NCI-H187 treated with DMSO at 0.1 percent for 48 hours (cell line): ENCODE results near the gene CLASP1.
"Not testable (repeated sequence)": the region's sequence is repeated elsewhere in the genome, so short reads cannot be mapped to it uniquely, and the experiment has no call there.

ENCODE experiments used
- DNase-seq: peaks from one replicate; lab custom pipeline; 2025; lab: John Stamatoyannopoulos, UW

CLASP1 gene

DNA sequence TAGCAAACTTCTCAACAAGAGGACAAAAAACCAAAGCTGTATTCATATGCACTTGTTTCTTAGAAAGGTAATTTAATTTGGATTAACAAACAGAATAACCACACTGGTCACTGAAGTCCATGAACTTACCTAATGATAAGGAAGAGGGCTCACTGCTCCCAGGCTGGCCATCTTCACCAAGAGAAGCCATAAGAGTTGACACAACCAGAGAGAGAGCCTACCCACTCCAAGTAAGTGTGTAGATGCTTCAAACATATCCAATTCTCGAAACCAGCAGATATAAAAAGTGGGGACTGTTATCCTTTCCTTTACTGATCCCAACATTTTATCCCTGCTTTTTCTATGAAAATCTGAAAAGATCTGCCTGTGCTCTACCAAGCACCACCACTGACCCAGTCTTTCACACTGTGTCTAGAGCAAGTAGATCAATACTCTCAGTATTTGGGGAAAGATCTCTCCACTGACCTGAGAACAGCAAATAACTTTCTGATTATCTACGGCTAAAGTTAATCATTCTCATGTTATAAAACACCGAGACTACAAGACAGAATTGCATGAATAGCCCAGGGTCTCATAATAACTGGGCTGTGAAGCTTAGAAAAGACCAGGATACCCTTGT, 230.1 kb downstream of the CLASP1 start:
- DNase-seq = no peak

- no peak for DNase-seq
Observed at GRCh38 chr2:121418494-121419058, 230.7 kb downstream of the CLASP1 start.

DNA sequence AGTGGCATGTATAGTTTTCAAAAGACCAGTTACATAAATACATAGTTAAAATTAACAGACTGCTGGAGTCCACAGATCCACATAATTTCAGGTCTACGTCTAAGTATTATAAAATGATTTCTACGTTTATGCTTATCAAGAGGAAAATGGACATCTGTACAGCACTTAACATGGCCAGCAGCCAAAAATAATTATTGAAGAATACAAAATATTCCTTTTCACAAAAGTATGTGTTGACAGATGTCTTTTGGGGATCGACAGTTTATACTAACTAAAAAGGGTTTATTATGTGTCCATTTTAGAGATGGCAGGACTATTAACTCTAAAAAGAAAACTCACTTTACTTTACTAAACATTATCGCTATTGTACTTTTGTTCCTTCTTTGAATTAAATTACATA, 231.4 kb downstream of the CLASP1 start:
- DNase-seq = no peak

GRCh38 chr2:121415727-121416126, 233.5 kb downstream of the CLASP1 start:
- DNase-seq = no peak

- no peak for DNase-seq
Observed at GRCh38 chr2:121412349-121412748, 236.9 kb downstream of the CLASP1 start.

- no peak for DNase-seq
Observed at GRCh38 chr2:121409966-121410365, 239.3 kb downstream of the CLASP1 start.

GRCh38 chr2:121409388-121409787, 239.9 kb downstream of the CLASP1 start:
- no peak for DNase-seq

GRCh38 chr2:121408641-121409040, 240.6 kb downstream of the CLASP1 start:
- DNase-seq = no peak

GRCh38 chr2:121405233-121405632, 244.0 kb downstream of the CLASP1 start:
- DNase-seq = no peak

GRCh38 chr2:121400201-121400600, 249.1 kb downstream of the CLASP1 start:
- no peak for DNase-seq

GRCh38 chr2:121398853-121399252, 250.4 kb downstream of the CLASP1 start:
- no peak for DNase-seq

DNA sequence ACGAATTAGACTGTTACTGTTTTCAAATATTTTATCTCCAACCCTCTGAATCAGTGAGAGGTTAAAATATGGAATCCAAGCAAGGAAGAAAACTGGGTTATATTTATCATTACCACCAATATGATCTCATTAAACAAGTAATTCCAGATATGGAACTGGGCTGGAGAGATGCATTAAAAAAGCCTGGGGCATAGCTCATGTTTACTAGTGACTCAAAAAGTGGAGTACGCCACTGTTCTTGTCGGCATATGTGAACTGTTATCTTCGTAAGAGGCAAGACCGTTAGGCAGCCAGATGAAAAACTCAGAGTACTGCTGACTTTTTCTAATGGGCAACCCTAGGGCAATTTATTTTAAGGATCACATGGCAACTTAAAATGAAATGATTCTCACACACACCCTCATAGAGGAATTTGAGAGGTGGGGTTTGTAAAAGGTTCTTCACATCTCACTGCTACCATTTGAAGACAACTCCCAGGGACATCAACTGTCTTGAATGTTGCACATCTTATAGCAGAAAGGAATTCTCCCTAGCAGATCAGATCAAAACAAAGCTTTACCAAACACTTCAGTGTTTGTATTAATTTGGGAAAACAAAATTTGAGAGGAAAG, 259.1 kb downstream of the CLASP1 start:
- no peak for DNase-seq

DNA sequence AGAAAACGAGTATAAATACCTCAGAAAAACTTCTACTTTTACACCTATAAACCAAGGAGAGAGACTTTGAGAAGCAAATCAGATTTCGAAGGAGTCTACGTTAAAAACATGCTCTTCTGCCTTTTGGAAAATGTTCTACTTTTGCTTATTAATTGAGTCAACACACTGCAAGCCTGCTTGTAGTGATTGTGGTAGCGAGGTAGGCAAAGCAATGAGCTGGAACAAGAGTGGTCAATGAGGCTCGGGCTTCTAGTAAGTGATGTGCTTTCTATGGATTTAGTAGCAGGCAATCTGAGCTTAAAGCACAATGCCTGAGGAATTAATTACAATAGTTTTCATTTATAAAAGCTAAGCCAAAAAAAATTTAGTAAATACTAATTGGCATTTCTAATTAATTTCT, 260.9 kb downstream of the CLASP1 start:
- no peak for DNase-seq

DNA sequence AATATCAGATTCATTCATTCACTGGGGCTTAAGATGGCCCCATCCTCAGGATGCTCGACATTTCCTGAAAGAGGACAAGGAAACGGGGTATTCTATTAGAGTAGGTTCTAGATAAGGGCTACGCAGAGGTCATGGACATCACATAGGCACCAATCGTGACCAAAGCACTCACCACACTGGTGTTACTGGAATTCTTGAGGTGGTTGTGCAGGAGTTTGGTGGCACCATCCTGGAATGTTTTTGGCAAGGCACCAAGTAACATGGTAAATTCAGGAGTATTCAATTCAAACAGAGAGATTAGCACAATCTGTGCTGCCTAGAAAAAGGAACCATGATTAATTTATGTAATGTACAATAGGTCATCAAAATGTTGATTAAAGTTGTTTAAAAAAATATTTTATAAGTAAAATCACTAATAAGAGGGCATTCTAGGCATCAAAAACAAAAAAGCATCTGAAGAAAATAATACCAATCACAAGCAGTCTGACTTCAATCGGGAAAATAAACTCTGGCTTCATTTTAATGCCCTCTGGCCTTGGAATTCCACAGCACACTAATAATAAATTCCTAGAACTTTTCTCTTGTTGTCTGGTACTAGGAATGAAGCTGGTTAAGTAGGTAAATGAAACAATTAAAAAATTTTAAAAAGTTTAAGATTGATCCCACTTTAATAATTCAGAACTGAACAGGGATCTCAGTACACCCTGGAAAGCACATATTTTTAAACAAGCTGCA, 261.5 kb downstream of the CLASP1 start:
- no peak for DNase-seq

GRCh38 chr2:121386707-121387106, 262.6 kb downstream of the CLASP1 start:
- DNase-seq = no peak

DNA sequence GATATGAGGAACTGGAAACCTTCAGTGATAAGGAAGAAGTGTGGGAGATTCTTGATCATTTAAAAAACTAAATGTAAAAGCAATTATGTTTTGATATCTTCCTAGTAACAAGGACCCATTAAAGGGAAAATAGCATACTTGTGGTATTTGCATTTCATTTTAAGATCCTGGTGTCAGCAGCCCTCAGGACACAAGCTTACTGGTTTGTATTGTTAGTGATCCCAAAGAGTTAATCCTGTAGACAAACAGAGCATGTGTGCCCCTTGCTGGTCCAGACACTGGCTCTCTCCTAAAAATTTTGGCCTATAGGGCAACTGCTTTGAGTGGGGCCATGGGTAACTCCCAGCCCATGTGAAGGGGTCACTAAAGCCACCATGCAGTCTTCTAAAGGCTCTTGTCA, 263.2 kb downstream of the CLASP1 start:
- no peak for DNase-seq

GRCh38 chr2:121382744-121383143, 266.5 kb downstream of the CLASP1 start:
- DNase-seq = no peak

DNA sequence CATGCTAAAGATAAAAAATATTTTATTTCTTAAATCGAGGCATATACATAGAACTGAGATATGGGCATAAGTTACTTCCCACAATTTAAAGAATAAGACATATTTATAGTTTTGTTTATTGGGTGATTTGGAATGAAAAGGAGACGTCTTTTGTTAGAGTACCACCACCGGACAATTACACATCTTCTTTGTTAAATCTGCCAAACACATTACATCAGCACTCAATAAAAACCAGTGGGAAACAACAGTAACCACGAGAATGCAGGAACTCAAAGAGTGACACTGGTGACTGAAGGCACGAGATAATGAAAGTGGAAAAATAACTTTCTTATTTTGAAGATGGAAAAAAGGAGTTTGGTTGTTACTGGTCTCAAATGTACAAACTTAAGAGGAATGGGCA, 271.6 kb downstream of the CLASP1 start:
- DNase-seq = no peak

DNA sequence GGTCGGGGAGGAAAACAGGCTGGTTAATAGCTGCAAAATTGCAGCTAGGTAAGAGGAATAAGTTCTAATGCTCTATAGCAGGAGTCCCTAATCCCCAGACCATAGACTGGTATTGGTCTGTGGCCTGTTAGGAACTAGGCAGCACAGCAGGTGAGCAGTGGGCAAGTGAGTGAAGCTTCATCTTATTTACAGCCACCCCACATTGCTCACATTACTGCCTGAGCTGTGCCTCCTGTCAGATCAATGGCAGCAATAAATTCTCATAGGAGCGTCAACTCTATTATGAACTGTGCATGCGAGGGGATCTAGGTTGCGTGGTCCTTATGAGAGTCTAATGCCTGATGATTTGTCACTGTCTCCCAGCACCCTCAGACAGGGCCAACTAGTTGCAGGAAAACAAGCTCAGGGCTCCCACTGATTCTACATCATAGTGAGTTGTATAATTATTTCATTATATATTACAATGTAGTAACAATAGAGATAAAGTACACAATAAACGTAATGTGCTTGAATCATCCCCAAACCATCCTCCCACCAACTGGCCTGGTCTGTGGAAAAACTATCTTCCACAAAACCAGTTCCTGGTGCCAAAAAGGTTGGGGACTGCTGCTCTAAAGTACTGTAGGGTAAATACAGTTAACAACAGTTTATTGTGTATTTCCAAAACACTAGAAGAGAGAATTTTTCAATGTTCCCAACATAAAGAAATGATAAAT, 272.6 kb downstream of the CLASP1 start:
- no peak for DNase-seq

DNA sequence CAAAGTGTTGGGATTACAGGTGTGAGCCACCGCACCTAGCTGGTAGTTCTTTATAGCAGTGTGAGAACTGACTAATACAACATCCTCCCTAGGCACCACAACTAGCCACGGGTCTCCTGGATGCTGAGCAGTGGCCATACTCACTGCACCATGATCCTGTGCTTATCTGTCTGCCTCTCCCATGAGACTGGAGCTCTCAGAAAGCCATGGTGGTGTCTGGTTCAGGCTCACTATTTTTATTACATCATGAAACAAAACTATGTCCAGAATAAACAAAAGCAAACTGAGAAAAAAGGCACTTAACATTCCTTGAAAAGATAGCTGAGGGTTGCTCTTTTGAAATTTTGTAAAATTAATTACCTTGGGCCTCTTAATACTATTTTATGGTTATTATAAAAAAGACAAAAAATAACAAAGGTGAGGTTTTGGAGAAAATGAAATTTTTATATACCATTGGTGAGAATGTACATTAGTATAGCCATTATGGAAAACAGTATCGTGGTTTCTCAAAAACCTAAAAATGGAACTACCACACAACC, 273.6 kb downstream of the CLASP1 start:
- no peak for DNase-seq

GRCh38 chr2:121374412-121375075, 274.7 kb downstream of the CLASP1 start:
- not testable (repeated sequence) for DNase-seq
